ENCODE measurements around the gene USP13.

DNA sequence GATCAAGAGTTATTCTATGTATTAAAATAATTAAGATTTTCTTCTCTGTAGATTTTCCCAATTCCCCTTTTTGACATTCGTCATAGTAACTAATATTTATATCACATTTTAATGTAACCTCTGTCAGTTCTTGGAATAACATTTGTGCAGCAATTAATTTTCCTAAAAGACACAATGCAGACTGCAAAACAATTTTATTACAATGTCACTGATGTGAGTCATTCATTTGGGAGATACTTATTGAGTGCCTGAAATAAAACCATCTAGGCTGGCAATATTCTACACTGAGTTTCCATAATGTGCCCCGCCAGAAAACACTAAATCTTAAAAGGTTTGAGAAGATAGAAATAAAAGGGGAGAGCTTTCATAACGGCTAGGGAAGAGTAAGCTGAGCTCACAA lies 6.7 kb upstream of the USP13 start:
- TF ChIP-seq, protein P1, sequence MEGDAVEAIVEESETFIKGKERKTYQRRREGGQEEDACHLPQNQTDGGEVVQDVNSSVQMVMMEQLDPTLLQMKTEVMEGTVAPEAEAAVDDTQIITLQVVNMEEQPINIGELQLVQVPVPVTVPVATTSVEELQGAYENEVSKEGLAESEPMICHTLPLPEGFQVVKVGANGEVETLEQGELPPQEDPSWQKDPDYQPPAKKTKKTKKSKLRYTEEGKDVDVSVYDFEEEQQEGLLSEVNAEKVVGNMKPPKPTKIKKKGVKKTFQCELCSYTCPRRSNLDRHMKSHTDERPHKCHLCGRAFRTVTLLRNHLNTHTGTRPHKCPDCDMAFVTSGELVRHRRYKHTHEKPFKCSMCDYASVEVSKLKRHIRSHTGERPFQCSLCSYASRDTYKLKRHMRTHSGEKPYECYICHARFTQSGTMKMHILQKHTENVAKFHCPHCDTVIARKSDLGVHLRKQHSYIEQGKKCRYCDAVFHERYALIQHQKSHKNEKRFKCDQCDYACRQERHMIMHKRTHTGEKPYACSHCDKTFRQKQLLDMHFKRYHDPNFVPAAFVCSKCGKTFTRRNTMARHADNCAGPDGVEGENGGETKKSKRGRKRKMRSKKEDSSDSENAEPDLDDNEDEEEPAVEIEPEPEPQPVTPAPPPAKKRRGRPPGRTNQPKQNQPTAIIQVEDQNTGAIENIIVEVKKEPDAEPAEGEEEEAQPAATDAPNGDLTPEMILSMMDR (IDR thresholded peaks at IDR 0.05), result no peak
- TF ChIP-seq POLR2A (IDR thresholded peaks at IDR 0.05), result no peak

All from right lobe of liver (tissue), 4 donors.